Measurements from ENCODE around the gene TSPAN9. TPM values are rescaled to one million over a fixed set of nuclear protein-coding genes. Genes with fewer than 3 reads are reported as not detected.
A peak's percentile ranks its signal among the peaks of the same experiment; 100 is the strongest.

TSPAN9 gene
- total and polyA plus RNA-seq, 2 experiments from 2014 or later = 6.0 to 31.5 TPM

GRCh38 chr12:3141339-3142321 lies 64.5 kb downstream of the TSPAN9 start:
- peaks cover 35% of the 10 kb centered on the region for H3K4me1 Mint-ChIP-seq
- TF ChIP-seq REST (IDR thresholded peaks at IDR 0.05; ENCODE audit: unreplicated experiment) (no peak), NANOG (IDR thresholded peaks at IDR 0.05; ENCODE audit: borderline replicate concordance) (no peak), STAT1 (IDR thresholded peaks at IDR 0.05; ENCODE audit: unreplicated experiment) (no peak), CTCF (conservative IDR thresholded peaks at IDR 0.05; ENCODE audit: low read depth in 2 of 2) (peak; percentile 2 to 28; a peak in 2 of 4 replicates), ETS1 (IDR thresholded peaks at IDR 0.05) (no peak), ZNF331 (CRISPR knock-in tag; IDR thresholded peaks at IDR 0.05; ENCODE audit: low read depth) (no peak)
- H3K9me2 ChIP-seq (ENCODE audit: insufficient read depth) = no peaks in the 10 kb centered on the region
- no peak overlapping the region for H3K27ac Mint-ChIP-seq
- no peaks in the 10 kb centered on the region for H3K9me3 Mint-ChIP-seq
- peaks cover 20% of the 10 kb centered on the region; the same call in 1 of the 2 replicates for H3K4me1 ChIP-seq (ENCODE audit: insufficient read depth)
- H4K20me1 ChIP-seq (replicated peaks; ENCODE audit: insufficient read depth) = no peaks in the 10 kb centered on the region
- ATAC-seq = peak; percentile 27
- peaks cover 20% of the 10 kb centered on the region for H3K27me3 Mint-ChIP-seq (ENCODE audit: insufficient read depth, low read depth, poor library complexity)
- no peak overlapping the region for H3K27ac ChIP-seq (ENCODE audit: low read depth)
- no peak overlapping the region for H3K4me3 Mint-ChIP-seq
- H2AFZ ChIP-seq = no peak overlapping the region
- no peak overlapping the region for H3K4me3 ChIP-seq
- no peaks in the 10 kb centered on the region for H3K36me3 ChIP-seq (ENCODE audit: insufficient read depth)
- peak; percentile 77 for DNase-seq (ENCODE audit: low spot score)
- no peaks in the 10 kb centered on the region; the same call in 1 of the 2 replicates for H3K79me2 ChIP-seq (replicated peaks; ENCODE audit: insufficient read depth)
- no peaks in the 10 kb centered on the region; the same call in 1 of the 3 replicates for H3K36me3 Mint-ChIP-seq (ENCODE audit: low read depth)
- H3K27me3 ChIP-seq (ENCODE audit: insufficient read depth) = no peaks in the 10 kb centered on the region
- H3F3A ChIP-seq (replicated peaks; ENCODE audit: low read depth) = no peaks in the 10 kb centered on the region
- no peak overlapping the region for H3K4me2 ChIP-seq

- H2AFZ ChIP-seq = no peak overlapping the region
- no peaks in the 10 kb centered on the region; the same call in 1 of the 2 replicates for H4K20me1 ChIP-seq (replicated peaks; ENCODE audit: insufficient read depth)
- peaks cover 30% of the 10 kb centered on the region for H3K4me1 Mint-ChIP-seq
- H3K4me1 ChIP-seq (ENCODE audit: insufficient read depth) = peaks cover 17% of the 10 kb centered on the region; the same call in 1 of the 2 replicates
- no peak overlapping the region for H3K27ac ChIP-seq (ENCODE audit: low read depth)
- H3K27me3 ChIP-seq (ENCODE audit: insufficient read depth) = no peaks in the 10 kb centered on the region
- H3K27ac Mint-ChIP-seq = no peak overlapping the region
- no peaks in the 10 kb centered on the region for H3K36me3 ChIP-seq (ENCODE audit: insufficient read depth)
- no peak for ATAC-seq
- H3K36me3 Mint-ChIP-seq (ENCODE audit: low read depth) = no peaks in the 10 kb centered on the region; the same call in 1 of the 3 replicates
- peaks cover 21% of the 10 kb centered on the region for H3K27me3 Mint-ChIP-seq (ENCODE audit: insufficient read depth, low read depth, poor library complexity)
- H3K4me2 ChIP-seq = no peak overlapping the region
- no peaks in the 10 kb centered on the region; the same call in 1 of the 2 replicates for H3K79me2 ChIP-seq (replicated peaks; ENCODE audit: insufficient read depth)
- H3K4me3 ChIP-seq = no peak overlapping the region
- H3F3A ChIP-seq (replicated peaks; ENCODE audit: low read depth) = no peaks in the 10 kb centered on the region
- no peaks in the 10 kb centered on the region for H3K9me2 ChIP-seq (ENCODE audit: insufficient read depth)
- H3K9me3 Mint-ChIP-seq = no peaks in the 10 kb centered on the region
- no peak for DNase-seq (ENCODE audit: low spot score)
- H3K4me3 Mint-ChIP-seq = no peak overlapping the region
- TF ChIP-seq CREB1 (CRISPR knock-in tag; IDR thresholded peaks at IDR 0.05; ENCODE audit: low read depth) (no peak), REST (IDR thresholded peaks at IDR 0.05; ENCODE audit: unreplicated experiment) (no peak), POLR2AphosphoS5 (IDR thresholded peaks at IDR 0.05; ENCODE audit: low read depth) (no peak)
Observed at GRCh38 chr12:3142386-3142785, 65.2 kb downstream of the TSPAN9 start.
